Osteoblast (primary cell): ENCODE data around the gene SAV1. TPM values are rescaled to one million over a fixed set of nuclear protein-coding genes. Genes with fewer than 3 reads are reported as not detected.

Experiments used
- DNase-seq: peaks from one replicate; pipeline ENCODE4 v3.0.0; 2011; ENCODE audit warnings: low spot score, mixed read lengths; ENCODE audit not compliant: insufficient read length; ENCODE audit errors: missing footprints
- H2AFZ ChIP-seq: 2 replicates; pipeline ENCODE4 v1.6.0; 2011; ENCODE audit warnings: mild to moderate bottlenecking, low read length
- H3K27ac ChIP-seq: 2 replicates; pipeline ENCODE4 v1.5.1; 2011; ENCODE audit warnings: mild to moderate bottlenecking, low read depth, low read length, moderate library complexity
- H3K27me3 ChIP-seq: 2 replicates; pipeline ENCODE4 v1.6.0; 2012; ENCODE audit warnings: mild to moderate bottlenecking, control low read depth, inconsistent platforms, low read length, moderate library complexity; ENCODE audit not compliant: insufficient read depth
- H3K36me3 ChIP-seq: 2 replicates; pipeline ENCODE4 v1.5.1; 2011; ENCODE audit warnings: mild to moderate bottlenecking, low read length, control low read depth, moderate library complexity; ENCODE audit not compliant: insufficient read depth
- H3K4me1 ChIP-seq: 2 replicates; pipeline ENCODE4 v1.5.1; 2011; ENCODE audit warnings: mild to moderate bottlenecking, low read length, control low read depth, moderate library complexity; ENCODE audit not compliant: insufficient read depth
- H3K4me2 ChIP-seq: 2 replicates; pipeline ENCODE4 v1.6.0; 2011; ENCODE audit warnings: mild to moderate bottlenecking, low read length; ENCODE audit not compliant: insufficient read depth
- H3K4me3 ChIP-seq: fragments of 200-600 bp; sonication (generic); 3 replicates; pipeline ENCODE4 v1.5.1; 2012; ENCODE audit warnings: mild to moderate bottlenecking, low read length, inconsistent platforms; ENCODE audit not compliant: insufficient read depth
- H3K79me2 ChIP-seq: 2 replicates; pipeline ENCODE4 v1.6.0; 2012; ENCODE audit warnings: mild to moderate bottlenecking, low read length, control low read depth, inconsistent platforms; ENCODE audit not compliant: insufficient read depth
- H3K9me3 ChIP-seq: 2 replicates; pipeline ENCODE4 v1.5.1; 2011; ENCODE audit warnings: low read depth, low read length, control low read depth
- H4K20me1 ChIP-seq: 2 replicates; pipeline ENCODE4 v1.6.0; 2012; ENCODE audit warnings: mild to moderate bottlenecking, low read length, control low read depth; ENCODE audit not compliant: insufficient read depth
- total RNA-seq: library from RNA; depleted of rRNA; stranded (reverse); fragments of >200 nt; gene quantifications from 2 replicates; pipeline ENCODE4 v1.2.3, GENCODE V29; 2012
- TF ChIP-seq, protein P1 (sequence below): IDR thresholded peaks from 2 replicates; pipeline ENCODE4 v1.5.1; 2011; ENCODE audit warnings: mild to moderate bottlenecking, low read depth, low read length, moderate library complexity; ENCODE audit errors: extremely low read depth

SAV1 gene
- total RNA-seq, 1 donor: 44.2 TPM

DNA sequence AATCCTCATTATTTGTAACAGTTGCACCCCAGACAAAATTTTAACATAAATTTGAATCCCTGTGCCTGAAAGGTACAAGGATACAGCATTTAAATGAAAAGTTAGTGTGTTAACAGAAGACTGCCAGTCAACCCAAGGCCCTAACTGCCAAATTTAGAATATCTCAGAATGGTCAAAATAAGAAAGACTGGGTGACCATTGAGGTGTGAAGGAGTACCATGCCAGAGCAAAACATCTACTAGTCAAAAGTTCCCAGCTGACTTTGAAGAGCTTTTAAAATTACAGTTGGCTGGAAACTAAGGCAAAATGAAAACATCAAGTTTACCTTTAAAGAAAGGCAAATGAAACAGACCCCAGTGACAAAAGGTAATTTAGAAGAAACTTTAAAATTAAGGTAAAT, 18.4 kb downstream of the SAV1 start:
- H3K79me2 ChIP-seq: peaks cover 71% of the 10 kb centered on the region
- H3K36me3 ChIP-seq: peaks cover 4% of the 10 kb centered on the region
- H3K27ac ChIP-seq: no peak overlapping the region
- no peak overlapping the region for H3K4me3 ChIP-seq
- H3K27me3 ChIP-seq: no peaks in the 10 kb centered on the region
- peaks cover 2% of the 10 kb centered on the region for H4K20me1 ChIP-seq
- no peaks in the 10 kb centered on the region for H3K9me3 ChIP-seq
- H3K4me1 ChIP-seq: peaks cover 18% of the 10 kb centered on the region
- no peak overlapping the region for H2AFZ ChIP-seq
- no peak for DNase-seq
- H3K4me2 ChIP-seq: no peak overlapping the region
- TF ChIP-seq, protein P1, sequence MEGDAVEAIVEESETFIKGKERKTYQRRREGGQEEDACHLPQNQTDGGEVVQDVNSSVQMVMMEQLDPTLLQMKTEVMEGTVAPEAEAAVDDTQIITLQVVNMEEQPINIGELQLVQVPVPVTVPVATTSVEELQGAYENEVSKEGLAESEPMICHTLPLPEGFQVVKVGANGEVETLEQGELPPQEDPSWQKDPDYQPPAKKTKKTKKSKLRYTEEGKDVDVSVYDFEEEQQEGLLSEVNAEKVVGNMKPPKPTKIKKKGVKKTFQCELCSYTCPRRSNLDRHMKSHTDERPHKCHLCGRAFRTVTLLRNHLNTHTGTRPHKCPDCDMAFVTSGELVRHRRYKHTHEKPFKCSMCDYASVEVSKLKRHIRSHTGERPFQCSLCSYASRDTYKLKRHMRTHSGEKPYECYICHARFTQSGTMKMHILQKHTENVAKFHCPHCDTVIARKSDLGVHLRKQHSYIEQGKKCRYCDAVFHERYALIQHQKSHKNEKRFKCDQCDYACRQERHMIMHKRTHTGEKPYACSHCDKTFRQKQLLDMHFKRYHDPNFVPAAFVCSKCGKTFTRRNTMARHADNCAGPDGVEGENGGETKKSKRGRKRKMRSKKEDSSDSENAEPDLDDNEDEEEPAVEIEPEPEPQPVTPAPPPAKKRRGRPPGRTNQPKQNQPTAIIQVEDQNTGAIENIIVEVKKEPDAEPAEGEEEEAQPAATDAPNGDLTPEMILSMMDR: no peak

GRCh38 chr14:50647753-50648152, 20.4 kb downstream of the SAV1 start:
- Histone ChIP-seq H4K20me1 (peaks cover 2% of the 10 kb centered on the region), H3K27ac (no peak overlapping the region), H3K36me3 (peaks cover 12% of the 10 kb centered on the region), H3K4me3 (no peak overlapping the region), H3K79me2 (peaks cover 65% of the 10 kb centered on the region), H3K4me1 (peaks cover 18% of the 10 kb centered on the region), H3K9me3 (no peaks in the 10 kb centered on the region), H3K27me3 (no peaks in the 10 kb centered on the region), H2AFZ (no peak overlapping the region), H3K4me2 (no peak overlapping the region)
- DNase-seq: no peak
- TF ChIP-seq, protein P1: no peak

DNA sequence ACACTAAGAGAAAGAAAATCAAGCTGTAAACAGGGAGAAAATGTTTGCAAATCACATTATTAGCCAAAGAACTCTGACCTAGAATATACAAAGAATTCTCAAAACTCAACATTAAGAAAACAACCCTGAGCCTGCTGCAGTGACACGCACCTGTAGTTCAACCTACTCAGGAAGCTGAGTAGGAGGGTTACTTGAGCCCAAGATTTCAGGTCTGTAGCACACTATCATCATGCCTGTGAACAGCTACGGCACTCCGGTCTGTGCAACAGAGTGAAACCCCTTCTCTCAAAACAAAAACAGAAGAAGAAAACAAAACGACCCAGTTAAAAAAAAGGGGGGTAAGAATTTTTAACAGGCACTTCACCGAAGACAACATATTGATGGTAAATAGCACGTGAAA, 20.8 kb downstream of the SAV1 start:
- Histone ChIP-seq H3K9me3 (no peaks in the 10 kb centered on the region), H3K4me3 (no peak overlapping the region), H3K27me3 (no peaks in the 10 kb centered on the region), H3K79me2 (peaks cover 64% of the 10 kb centered on the region), H3K4me2 (no peak overlapping the region), H2AFZ (no peak overlapping the region), H4K20me1 (peaks cover under 1% of the 10 kb centered on the region), H3K27ac (no peak overlapping the region), H3K4me1 (peaks cover 18% of the 10 kb centered on the region), H3K36me3 (peaks cover 15% of the 10 kb centered on the region)
- DNase-seq: no peak
- TF ChIP-seq, protein P1: no peak

DNA sequence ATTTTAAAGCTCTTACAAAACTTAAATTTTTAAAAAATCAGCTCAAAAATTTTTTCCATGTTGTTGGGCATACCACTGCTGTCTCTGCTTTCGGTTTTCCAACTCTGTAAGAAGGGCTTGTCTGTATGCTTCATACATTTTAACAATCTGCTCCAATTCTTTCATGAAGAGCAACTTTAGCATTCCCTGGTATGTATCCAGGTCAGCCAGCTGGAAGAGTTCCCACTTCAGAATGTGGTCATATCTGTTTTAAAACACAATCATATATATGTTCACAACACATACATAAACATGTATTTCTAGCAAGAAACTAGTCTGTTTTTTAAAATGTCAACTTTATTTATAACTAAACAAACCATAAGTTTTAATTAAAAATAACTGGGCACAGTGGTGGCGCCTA, 33.0 kb downstream of the SAV1 start:
- no peaks in the 10 kb centered on the region for H3K4me1 ChIP-seq
- H3K27me3 ChIP-seq: no peaks in the 10 kb centered on the region
- peaks cover 7% of the 10 kb centered on the region for H3K79me2 ChIP-seq
- no peak for DNase-seq
- H4K20me1 ChIP-seq: no peaks in the 10 kb centered on the region
- H3K9me3 ChIP-seq: no peaks in the 10 kb centered on the region
- no peak overlapping the region for H3K4me3 ChIP-seq
- H3K4me2 ChIP-seq: no peak overlapping the region
- TF ChIP-seq, protein P1: no peak
- H3K36me3 ChIP-seq: peaks cover 11% of the 10 kb centered on the region
- H2AFZ ChIP-seq: no peak overlapping the region
- no peak overlapping the region for H3K27ac ChIP-seq
